ENCODE data around the gene POLR1E. TPM values are rescaled to one million over a fixed set of nuclear protein-coding genes. Genes with fewer than 3 reads are reported as not detected.

POLR1E gene
- 20.8 and 26.4 TPM in 2 replicates for total RNA-seq

GRCh38 chr9:37485389-37486255 lies at the start of gene POLR1E:
Gene POLR1E (plus strand): TSS chr9:37485948. CDS start chr9:37486048, 100 bp downstream.

GRCh38 chr9:37465249-37466036 lies 20.3 kb upstream of the POLR1E start, which contains the start of gene ZBTB5:
Gene ZBTB5 (minus strand): TSS chr9:37465450. CDS start chr9:37442551, 22,899 bp downstream.

Other genes with a start within 250 kb of the POLR1E start
- gene GRHPR, start 63.3 kb upstream of the POLR1E start, total RNA-seq = 137 and 153 TPM in 2 replicates
- gene ZBTB5, start 20.5 kb upstream of the POLR1E start, total RNA-seq = 7.5 and 9.4 TPM in 2 replicates
- 6.8 and 7.6 TPM in 2 replicates for gene FBXO10, start 90.4 kb downstream of the POLR1E start, total RNA-seq
- 107 and 120 TPM in 2 replicates for gene TOMM5, start 106.6 kb downstream of the POLR1E start, total RNA-seq
- gene FRMPD1, start 165.0 kb downstream of the POLR1E start, total RNA-seq = not detected in 2 replicates

All from cardiac atrium fibroblast (primary cell).